MM.1S (cell line): Measurements from ENCODE around the gene WDR90.

Experiments used
- DNase-seq: peaks from one replicate; pipeline ENCODE4 v3.0.0-alpha.2; 2015
- H2AFZ ChIP-seq: fragments of 300-600 bp; sonication (generic); 2 replicates; pipeline ENCODE4 v1.6.0; 2016; ENCODE audit warnings: antibody characterized with exemption, low read length
- H3F3A ChIP-seq: fragments of 300-600 bp; sonication (generic); 2 replicates; pipeline ENCODE4 v1.6.1; 2016; ENCODE audit warnings: mild to moderate bottlenecking, antibody characterized with exemption, low read length, moderate library complexity, mixed read lengths; ENCODE audit not compliant: insufficient read depth
- H3K27ac ChIP-seq: fragments of 300-600 bp; sonication (generic); 2 replicates; pipeline ENCODE4 v1.5.1; 2016; ENCODE audit warnings: mild to moderate bottlenecking, low read length
- H3K27me3 ChIP-seq: fragments of 300-600 bp; sonication (generic); replicated peaks from 2 replicates; pipeline ENCODE4 v1.6.0; 2016; ENCODE audit warnings: low read length; ENCODE audit not compliant: insufficient read depth
- H3K36me3 ChIP-seq: fragments of 300-600 bp; sonication (generic); replicated peaks from 2 replicates; pipeline ENCODE4 v1.6.1; 2016; ENCODE audit warnings: mild to moderate bottlenecking, low read length, mixed read lengths; ENCODE audit not compliant: insufficient read depth
- H3K4me1 ChIP-seq: fragments of 300-600 bp; sonication (generic); 2 replicates; pipeline ENCODE4 v1.6.1; 2016; ENCODE audit warnings: low read length, mixed read lengths
- H3K4me2 ChIP-seq: fragments of 300-600 bp; sonication (generic); 2 replicates; pipeline ENCODE4 v1.6.0; 2016; ENCODE audit warnings: low read depth, low read length
- H3K4me3 ChIP-seq: fragments of 300-600 bp; sonication (generic); 2 replicates; pipeline ENCODE4 v1.5.1; 2016; ENCODE audit warnings: low read length, mixed read lengths
- H3K79me2 ChIP-seq: fragments of 300-600 bp; sonication (generic); 2 replicates; pipeline ENCODE4 v1.6.1; 2016; ENCODE audit warnings: mixed run types, low read length, mixed read lengths
- H3K9ac ChIP-seq: fragments of 300-600 bp; sonication (generic); 2 replicates; pipeline ENCODE4 v1.6.1; 2016; ENCODE audit warnings: low read length, mixed read lengths
- H3K9me2 ChIP-seq: fragments of 300-600 bp; sonication (generic); replicated peaks from 2 replicates; pipeline ENCODE4 v1.6.1; 2016; ENCODE audit warnings: mild to moderate bottlenecking, low read length, mixed read lengths; ENCODE audit not compliant: insufficient read depth
- H3K9me3 ChIP-seq: fragments of 300-600 bp; sonication (generic); replicated peaks from 2 replicates; pipeline ENCODE4 v1.6.1; 2016; ENCODE audit warnings: mild to moderate bottlenecking, low read length, mixed read lengths; ENCODE audit not compliant: insufficient read depth
- H4K20me1 ChIP-seq: fragments of 300-600 bp; sonication (generic); 2 replicates; pipeline ENCODE4 v1.6.1; 2016; ENCODE audit warnings: mild to moderate bottlenecking, low read length, moderate library complexity, mixed read lengths; ENCODE audit not compliant: insufficient read depth
- CTCF ChIP-seq: fragments of 300-600 bp; sonication (generic); IDR thresholded peaks from 2 replicates; pipeline ENCODE4 v1.5.1; 2016; ENCODE audit warnings: antibody characterized with exemption, low read length, mixed read lengths
- EZH2 ChIP-seq: fragments of 300-600 bp; sonication (generic); optimal IDR thresholded peaks from 2 replicates; pipeline ENCODE3; 2017; ENCODE audit warnings: low read depth, mild to moderate bottlenecking, antibody characterized with exemption, low read length, mixed read lengths
- EZH2phosphoT487 ChIP-seq: fragments of 300-600 bp; sonication (generic); IDR thresholded peaks from 2 replicates; pipeline ENCODE4 v1.6.1; 2018; ENCODE audit warnings: antibody characterized with exemption, low read length

Gene WDR90

GRCh38 chr16:626787-627453, 22.2 kb upstream of the WDR90 start:
- Histone ChIP-seq H3K9ac (no peak overlapping the region), H2AFZ (no peak overlapping the region), H3K27ac (no peak overlapping the region), H3K9me2 (no peaks in the 10 kb centered on the region), H3K4me3 (no peak overlapping the region), H4K20me1 (no peaks in the 10 kb centered on the region), H3K4me2 (no peak overlapping the region), H3K4me1 (no peaks in the 10 kb centered on the region), H3K36me3 (no peaks in the 10 kb centered on the region), H3K27me3 (no peaks in the 10 kb centered on the region), H3K9me3 (no peaks in the 10 kb centered on the region), H3K79me2 (no peaks in the 10 kb centered on the region), H3F3A (no peaks in the 10 kb centered on the region)
- no peak for DNase-seq
- no peak for TF ChIP-seq CTCF
- no peak for TF ChIP-seq EZH2
- no peak for TF ChIP-seq EZH2phosphoT487

- TF ChIP-seq EZH2phosphoT487 (no peak), EZH2 (no peak), CTCF (no peak)
- Histone ChIP-seq H3K9me3 (no peaks in the 10 kb centered on the region), H4K20me1 (no peaks in the 10 kb centered on the region), H3K4me1 (no peaks in the 10 kb centered on the region), H3K9ac (no peak overlapping the region), H3K4me3 (no peak overlapping the region), H3K27me3 (no peaks in the 10 kb centered on the region), H2AFZ (no peak overlapping the region), H3K27ac (no peak overlapping the region), H3K36me3 (no peaks in the 10 kb centered on the region), H3K4me2 (no peak overlapping the region), H3K79me2 (no peaks in the 10 kb centered on the region), H3F3A (no peaks in the 10 kb centered on the region), H3K9me2 (no peaks in the 10 kb centered on the region)
- no peak for DNase-seq
Measured at GRCh38 chr16:627454-628239, 21.5 kb upstream of the WDR90 start.

GRCh38 chr16:628321-629061, 20.7 kb upstream of the WDR90 start:
- no peak for DNase-seq
- Histone ChIP-seq H3F3A (no peaks in the 10 kb centered on the region), H3K4me1 (no peaks in the 10 kb centered on the region), H2AFZ (no peak overlapping the region), H3K27me3 (no peaks in the 10 kb centered on the region), H3K4me3 (no peak overlapping the region), H3K9ac (no peak overlapping the region), H3K79me2 (no peaks in the 10 kb centered on the region), H3K27ac (no peak overlapping the region), H3K36me3 (no peaks in the 10 kb centered on the region), H3K9me2 (no peaks in the 10 kb centered on the region), H3K9me3 (no peaks in the 10 kb centered on the region), H4K20me1 (no peaks in the 10 kb centered on the region), H3K4me2 (no peak overlapping the region)
- no peak for TF ChIP-seq CTCF
- TF ChIP-seq EZH2phosphoT487 = no peak
- TF ChIP-seq EZH2 = no peak
